HFFc6 (cell line): ENCODE results near the gene RNASEH2C. TPM values are rescaled to one million over a fixed set of nuclear protein-coding genes. Genes with fewer than 3 reads are reported as not detected.
A peak's percentile ranks its signal among the peaks of the same experiment; 100 is the strongest.
"Not testable (repeated sequence)": the region's sequence is repeated elsewhere in the genome, so short reads cannot be mapped to it uniquely, and the experiment has no call there.

Experiments used
- DNase-seq: peaks from one replicate; pipeline ENCODE4 v3.0.0-alpha.2; 2018
- H3K27ac Mint-ChIP-seq: 2 replicates; pipeline ENCODE4 v1.8.0; 2020; ENCODE audit warnings: mild to moderate bottlenecking, mixed read lengths
- H3K27me3 Mint-ChIP-seq: 2 replicates; pipeline ENCODE4 v1.8.0; 2021; ENCODE audit warnings: mild to moderate bottlenecking, moderate library complexity, mixed read lengths; ENCODE audit not compliant: insufficient read depth
- H3K36me3 Mint-ChIP-seq: 2 replicates; pipeline ENCODE4 v1.8.0; 2021; ENCODE audit warnings: low read depth, mixed read lengths
- H3K4me1 Mint-ChIP-seq: 2 replicates; pipeline ENCODE4 v1.8.0; 2020; ENCODE audit warnings: low read depth, mixed read lengths
- H3K4me3 Mint-ChIP-seq: 2 replicates; pipeline ENCODE4 v1.8.0; 2020; ENCODE audit warnings: mild to moderate bottlenecking, moderate library complexity, mixed read lengths
- H3K9me3 Mint-ChIP-seq: 2 replicates; pipeline ENCODE4 v1.8.0; 2020; ENCODE audit warnings: mild to moderate bottlenecking, mixed read lengths
- long read RNA-seq: library from polyadenylated mRNA; unstranded; transcript quantifications from one replicate; pipeline ENCODE4 v2.0.0, GENCODE V29; 2019
- total RNA-seq, 6 experiments: library from RNA; stranded (reverse); fragmentation: NEBNext Ultra II Directional; extraction: Animal tissue kit (Norgen Biotek cat#: 25700); gene quantifications; 2 replicates in 1 of 6; 3 replicates in 5 of 6; pipeline ENCODE4 v1.2.3, GENCODE V29; 2021
- TF ChIP-seq, protein P1 (sequence below): fragments of 200-600 bp; sonication (generic); IDR thresholded peaks from 2 replicates; pipeline ENCODE4 v1.5.0; 2021; ENCODE audit warnings: antibody characterized with exemption, mild to moderate bottlenecking

Gene RNASEH2C
- total RNA-seq, result 10 to 100 TPM; 54.0 to 85.6 (median 61.4) TPM
- long read RNA-seq, transcript RNASEH2C-203 (3 exons, 2,798 nt), result minor isoform, 19 of 78 reads
- long read RNA-seq, transcript RNASEH2C-201 (4 exons, 2,794 nt), result major isoform, 54 of 78 reads
- long read RNA-seq, partial matches to known transcripts, result 2 of 78 reads
- long read RNA-seq, other reads (novel, unspliced or antisense), result 3 of 78 reads

GRCh38 chr11:65720211-65720934, at the start of gene RNASEH2C:
RNASEH2C (minus strand) TSS chr11:65720798; CDS start chr11:65720758, 40 bp downstream.
- no peaks in the 10 kb centered on the region for H3K9me3 Mint-ChIP-seq
- TF ChIP-seq, protein P1, sequence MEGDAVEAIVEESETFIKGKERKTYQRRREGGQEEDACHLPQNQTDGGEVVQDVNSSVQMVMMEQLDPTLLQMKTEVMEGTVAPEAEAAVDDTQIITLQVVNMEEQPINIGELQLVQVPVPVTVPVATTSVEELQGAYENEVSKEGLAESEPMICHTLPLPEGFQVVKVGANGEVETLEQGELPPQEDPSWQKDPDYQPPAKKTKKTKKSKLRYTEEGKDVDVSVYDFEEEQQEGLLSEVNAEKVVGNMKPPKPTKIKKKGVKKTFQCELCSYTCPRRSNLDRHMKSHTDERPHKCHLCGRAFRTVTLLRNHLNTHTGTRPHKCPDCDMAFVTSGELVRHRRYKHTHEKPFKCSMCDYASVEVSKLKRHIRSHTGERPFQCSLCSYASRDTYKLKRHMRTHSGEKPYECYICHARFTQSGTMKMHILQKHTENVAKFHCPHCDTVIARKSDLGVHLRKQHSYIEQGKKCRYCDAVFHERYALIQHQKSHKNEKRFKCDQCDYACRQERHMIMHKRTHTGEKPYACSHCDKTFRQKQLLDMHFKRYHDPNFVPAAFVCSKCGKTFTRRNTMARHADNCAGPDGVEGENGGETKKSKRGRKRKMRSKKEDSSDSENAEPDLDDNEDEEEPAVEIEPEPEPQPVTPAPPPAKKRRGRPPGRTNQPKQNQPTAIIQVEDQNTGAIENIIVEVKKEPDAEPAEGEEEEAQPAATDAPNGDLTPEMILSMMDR, result no peak
- peak; percentile 56 for DNase-seq
- H3K27ac Mint-ChIP-seq, result peak within 1 kb of the TSS; percentile 90
- H3K4me3 Mint-ChIP-seq, result peak within 1 kb of the TSS; percentile 97
- H3K4me1 Mint-ChIP-seq, result peaks cover 18% of the 10 kb centered on the region
- peaks cover 8% of the 10 kb centered on the region for H3K27me3 Mint-ChIP-seq
- H3K36me3 Mint-ChIP-seq, result peaks cover 26% of the 10 kb centered on the region

DNA sequence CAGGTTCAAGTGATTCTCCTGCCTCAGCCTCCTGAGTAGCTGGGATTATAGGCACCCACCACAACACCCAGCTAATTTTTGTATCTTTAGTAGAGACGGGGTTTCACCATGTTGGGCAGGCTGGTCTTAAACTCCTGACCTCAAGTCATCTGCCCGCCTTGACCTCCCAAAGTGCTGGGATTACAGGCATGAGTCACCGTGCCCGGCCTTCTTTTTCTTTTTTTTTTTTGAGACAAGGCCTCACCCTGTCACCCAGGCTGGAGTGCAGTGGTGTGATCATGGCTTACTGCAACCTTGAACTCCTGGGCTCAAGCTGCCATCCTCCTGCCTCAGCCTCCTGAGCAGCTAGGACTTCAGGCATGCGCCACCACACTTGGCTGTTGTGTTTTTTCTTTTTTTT, 47.2 kb upstream of the RNASEH2C start:
- H3K4me3 Mint-ChIP-seq, H3K36me3 Mint-ChIP-seq, H3K27me3 Mint-ChIP-seq, DNase-seq, H3K9me3 Mint-ChIP-seq, H3K4me1 Mint-ChIP-seq, H3K27ac Mint-ChIP-seq: not testable (repeated sequence)

- H3K27ac Mint-ChIP-seq, result no peak overlapping the region
- TF ChIP-seq, protein P1, result no peak
- peaks cover 1% of the 10 kb centered on the region; the same call in 1 of the 2 replicates for H3K27me3 Mint-ChIP-seq
- no peak overlapping the region for H3K4me3 Mint-ChIP-seq
- no peak for DNase-seq
- peaks cover 6% of the 10 kb centered on the region; the same call in 1 of the 2 replicates for H3K36me3 Mint-ChIP-seq
- peaks cover 9% of the 10 kb centered on the region for H3K4me1 Mint-ChIP-seq
- no peaks in the 10 kb centered on the region for H3K9me3 Mint-ChIP-seq
Measured at GRCh38 chr11:65767406-65767805, 46.8 kb upstream of the RNASEH2C start.

GRCh38 chr11:65766535-65766934, 45.9 kb upstream of the RNASEH2C start:
- DNase-seq, result peak; percentile 2
- Mint-ChIP-seq H3K27ac (no peak overlapping the region), H3K36me3 (peaks cover 6% of the 10 kb centered on the region; the same call in 1 of the 2 replicates), H3K4me3 (no peak overlapping the region), H3K9me3 (no peaks in the 10 kb centered on the region), H3K27me3 (peaks cover 1% of the 10 kb centered on the region; the same call in 1 of the 2 replicates), H3K4me1 (peaks cover 9% of the 10 kb centered on the region)
- TF ChIP-seq, protein P1, result no peak

DNA sequence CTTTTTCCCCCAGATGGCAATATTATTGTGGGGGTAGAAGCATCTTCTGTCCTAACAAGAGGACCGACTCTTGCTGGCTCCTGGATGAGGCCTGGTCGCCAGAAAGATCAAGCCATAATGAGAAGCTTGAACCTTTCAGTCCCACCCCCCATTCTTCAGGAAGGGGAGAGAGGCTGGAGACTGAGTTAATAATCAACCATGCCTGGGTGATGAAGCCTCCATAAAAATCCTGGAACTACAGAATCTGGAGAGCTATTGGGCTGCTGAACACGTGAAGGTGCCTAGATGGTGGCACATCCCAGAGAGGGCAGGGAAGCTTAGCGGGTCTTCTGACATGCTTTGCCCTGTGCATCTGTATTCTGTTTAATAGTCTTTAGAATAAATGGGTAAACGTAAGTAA, 43.8 kb upstream of the RNASEH2C start:
- no peak overlapping the region for H3K4me3 Mint-ChIP-seq
- no peak overlapping the region for H3K27ac Mint-ChIP-seq
- TF ChIP-seq, protein P1, result no peak
- H3K9me3 Mint-ChIP-seq, result no peaks in the 10 kb centered on the region
- DNase-seq, result no peak
- peaks cover 2% of the 10 kb centered on the region for H3K4me1 Mint-ChIP-seq
- H3K36me3 Mint-ChIP-seq, result peaks cover 2% of the 10 kb centered on the region; the same call in 1 of the 2 replicates
- H3K27me3 Mint-ChIP-seq, result no peaks in the 10 kb centered on the region

DNA sequence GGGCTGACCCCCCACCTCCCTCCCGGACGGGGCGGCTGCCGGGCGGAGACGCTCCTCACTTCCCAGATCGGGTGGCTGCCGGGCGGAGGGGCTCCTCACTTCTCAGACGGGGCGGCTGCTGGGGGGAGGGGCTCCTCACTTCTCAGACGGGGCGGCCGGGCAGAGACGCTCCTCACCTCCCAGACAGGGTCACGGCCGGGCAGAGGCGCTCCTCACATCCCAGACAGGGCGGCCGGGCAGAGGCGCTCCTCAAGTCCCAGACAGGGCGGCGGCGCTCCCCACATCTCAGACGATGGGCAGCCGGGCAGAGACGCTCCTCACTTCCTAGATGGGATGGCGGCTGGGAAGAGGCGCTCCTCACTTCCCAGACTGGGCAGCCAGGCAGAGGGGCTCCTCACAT, 42.2 kb upstream of the RNASEH2C start:
- H3K27me3 Mint-ChIP-seq, H3K9me3 Mint-ChIP-seq, H3K4me1 Mint-ChIP-seq, H3K4me3 Mint-ChIP-seq, DNase-seq, H3K36me3 Mint-ChIP-seq, H3K27ac Mint-ChIP-seq: not testable (repeated sequence)

DNA sequence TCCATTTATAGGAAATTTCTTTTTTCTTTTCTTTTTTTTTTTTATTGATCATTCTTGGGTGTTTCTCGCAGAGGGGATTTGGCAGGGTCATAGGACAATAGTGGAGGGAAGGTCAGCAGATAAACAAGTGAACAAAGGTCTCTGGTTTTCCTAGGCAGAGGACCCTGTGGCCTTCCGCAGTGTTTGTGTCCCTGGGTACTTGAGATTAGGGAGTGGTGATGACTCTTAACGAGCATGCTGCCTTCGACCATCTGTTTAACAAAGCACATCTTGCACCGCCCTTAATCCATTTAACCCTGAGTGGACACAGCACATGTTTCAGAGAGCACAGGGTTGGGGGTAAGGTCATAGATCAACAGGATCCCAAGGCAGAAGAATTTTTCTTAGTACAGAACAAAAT, 41.6 kb upstream of the RNASEH2C start:
- H3K27me3 Mint-ChIP-seq, H3K4me1 Mint-ChIP-seq, H3K9me3 Mint-ChIP-seq, H3K36me3 Mint-ChIP-seq, DNase-seq, H3K4me3 Mint-ChIP-seq, H3K27ac Mint-ChIP-seq: not testable (repeated sequence)
